ES-I3 (cell line): Measurements from ENCODE around the gene POLE.

Source experiments
- H3K36me3 ChIP-seq: 2 replicates; pipeline ENCODE4 v1.6.1; 2013; ENCODE audit warnings: mild to moderate bottlenecking, low read length, control low read depth, moderate library complexity; ENCODE audit not compliant: insufficient read depth
- H3K4me1 ChIP-seq: 2 replicates; pipeline ENCODE4 v1.6.1; 2013; ENCODE audit warnings: mild to moderate bottlenecking, control low read depth, low read length; ENCODE audit not compliant: insufficient read depth
- H3K9ac ChIP-seq: 2 replicates; pipeline ENCODE4 v1.6.1; 2013; ENCODE audit warnings: low read depth, mild to moderate bottlenecking, low read length, moderate library complexity
- H3K9me3 ChIP-seq: 2 replicates; pipeline ENCODE4 v1.6.1; 2013; ENCODE audit warnings: mild to moderate bottlenecking, low read length, moderate library complexity; ENCODE audit not compliant: control insufficient read depth, insufficient read depth

POLE gene

GRCh38 chr12:132579744-132580143 is 107.4 kb downstream of the POLE start:
- Histone ChIP-seq H3K4me1 (no peaks in the 10 kb centered on the region), H3K36me3 (peaks cover 4% of the 10 kb centered on the region), H3K9me3 (no peaks in the 10 kb centered on the region), H3K9ac (no peak overlapping the region)

- Histone ChIP-seq H3K9ac (no peak overlapping the region), H3K4me1 (no peaks in the 10 kb centered on the region), H3K36me3 (peaks cover 4% of the 10 kb centered on the region)
Measured at GRCh38 chr12:132578826-132579225, 108.3 kb downstream of the POLE start.

GRCh38 chr12:132578118-132578517 is 109.0 kb downstream of the POLE start:
- no peaks in the 10 kb centered on the region for H3K9me3 ChIP-seq
- H3K9ac ChIP-seq = no peak overlapping the region
- H3K4me1 ChIP-seq = no peaks in the 10 kb centered on the region
- peaks cover 4% of the 10 kb centered on the region for H3K36me3 ChIP-seq

More at GRCh38 chr12:132578826-132579225, 108.3 kb downstream of the POLE start:
- H3K9me3 ChIP-seq = no peaks in the 10 kb centered on the region

GRCh38 chr12:132577191-132577920 is 109.8 kb downstream of the POLE start:
- Histone ChIP-seq H3K36me3 (peaks cover 4% of the 10 kb centered on the region), H3K9ac (no peak overlapping the region)

GRCh38 chr12:132576701-132577100 is 110.4 kb downstream of the POLE start:
- Histone ChIP-seq H3K36me3 (peaks cover 4% of the 10 kb centered on the region), H3K9me3 (no peaks in the 10 kb centered on the region), H3K9ac (no peak overlapping the region), H3K4me1 (no peaks in the 10 kb centered on the region)

More at GRCh38 chr12:132577191-132577920, 109.8 kb downstream of the POLE start:
- H3K9me3 ChIP-seq = no peaks in the 10 kb centered on the region
- no peaks in the 10 kb centered on the region for H3K4me1 ChIP-seq

- H3K36me3 ChIP-seq = peaks cover 4% of the 10 kb centered on the region
- H3K9ac ChIP-seq = no peak overlapping the region
- H3K9me3 ChIP-seq = no peaks in the 10 kb centered on the region
Measured at GRCh38 chr12:132575661-132576060, 111.5 kb downstream of the POLE start.

GRCh38 chr12:132574271-132574996 is 112.7 kb downstream of the POLE start:
- Histone ChIP-seq H3K4me1 (no peaks in the 10 kb centered on the region), H3K9ac (no peak overlapping the region), H3K36me3 (peaks cover 4% of the 10 kb centered on the region), H3K9me3 (no peaks in the 10 kb centered on the region)

More at GRCh38 chr12:132575661-132576060, 111.5 kb downstream of the POLE start:
- H3K4me1 ChIP-seq = no peaks in the 10 kb centered on the region
